Measurements from ENCODE around the gene KTI12. TPM values are rescaled to one million over a fixed set of nuclear protein-coding genes. Genes with fewer than 3 reads are reported as not detected.
"Not testable (repeated sequence)": the region's sequence is repeated elsewhere in the genome, so short reads cannot be mapped to it uniquely, and the experiment has no call there.

KTI12 gene
- 5.9 TPM for total RNA-seq

DNA sequence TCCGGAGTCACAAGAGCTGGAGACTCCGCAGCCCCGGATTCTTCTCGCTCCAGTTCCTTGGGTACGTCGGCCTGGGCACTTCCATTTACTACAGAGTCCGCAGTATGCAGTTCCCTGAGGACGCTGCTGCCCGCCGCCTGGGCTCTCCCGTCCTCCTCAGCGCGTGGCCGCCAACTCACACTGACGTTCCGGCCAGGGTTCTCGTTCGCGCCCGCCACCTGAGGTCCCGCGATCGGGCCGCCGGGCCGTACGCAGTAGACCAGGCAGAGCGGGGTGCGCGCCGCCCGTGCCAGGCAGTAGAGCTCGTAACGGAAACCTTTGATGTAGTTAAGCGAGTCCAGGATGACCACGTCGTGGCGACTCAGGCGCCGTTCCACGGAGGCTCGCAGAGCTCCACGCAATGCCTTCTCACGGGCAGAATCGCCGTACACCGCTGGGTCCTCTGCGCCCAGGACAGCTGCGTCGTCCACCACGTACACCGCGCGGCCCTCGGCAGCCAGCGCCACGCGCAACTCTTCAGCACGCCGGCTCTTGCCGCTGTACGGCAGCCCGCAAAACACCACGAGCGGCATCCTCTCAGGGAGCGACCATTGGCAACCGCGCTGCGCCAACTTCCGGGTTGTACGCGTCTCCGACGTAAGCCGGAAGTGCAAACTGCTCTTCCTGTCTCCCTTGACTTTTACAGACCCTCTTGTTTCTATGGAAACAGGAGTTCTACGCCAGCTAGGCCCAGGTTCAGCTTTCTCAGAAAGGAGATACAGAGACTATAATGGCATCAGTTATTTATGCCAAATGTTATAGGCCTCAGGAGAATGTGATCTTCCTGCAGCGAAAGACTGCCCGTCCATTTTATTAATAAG is at the start of gene KTI12:
KTI12 (minus strand) TSS at position 621 of the 860 bp plus-strand sequence; CDS start at position 572, 49 bp downstream.
- DNase-seq (ENCODE audit: low spot score), result peak; percentile 88

DNA sequence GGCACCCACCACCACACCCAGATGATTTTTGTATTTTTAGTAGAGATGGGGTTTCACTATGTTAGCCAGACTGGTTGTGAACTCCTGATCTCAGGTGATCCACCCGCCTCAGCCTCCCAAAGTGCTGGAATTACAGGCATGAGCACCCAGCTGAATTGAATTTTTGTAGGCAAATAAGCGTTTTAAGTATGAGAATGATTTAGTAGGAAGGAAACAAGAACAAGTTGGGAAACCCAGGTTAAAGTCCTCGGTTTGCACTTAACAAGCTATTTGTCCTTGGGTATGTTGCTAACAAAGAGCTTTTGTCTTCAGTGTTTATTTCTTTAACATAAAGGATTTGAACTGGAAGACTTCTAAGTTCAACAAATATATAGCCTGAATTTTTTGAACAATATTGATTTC is 46.4 kb upstream of the KTI12 start:
- no peak for DNase-seq (ENCODE audit: low spot score)

- not testable (repeated sequence) for DNase-seq (ENCODE audit: low spot score)
Measured at GRCh38 chr1:52077277-52077676, 43.7 kb upstream of the KTI12 start.

DNA sequence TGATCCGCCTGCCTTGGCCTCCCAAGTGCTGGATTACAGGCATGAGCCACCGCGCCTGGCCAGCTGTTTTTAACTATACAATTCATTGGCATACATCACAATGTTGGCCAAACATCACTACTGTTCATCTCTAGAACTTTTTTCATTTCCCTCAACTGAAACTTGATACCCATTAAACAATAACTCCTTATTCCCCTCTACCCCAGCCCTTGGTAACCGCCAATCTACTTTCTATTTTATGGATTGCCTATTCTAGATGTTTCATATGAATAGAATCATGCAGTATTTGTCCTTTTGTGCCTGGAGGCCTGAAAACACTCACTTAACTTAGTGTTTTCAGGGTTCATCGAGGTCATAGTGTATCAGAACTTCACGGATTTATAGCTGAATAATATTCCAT is 38.7 kb upstream of the KTI12 start:
- no peak for DNase-seq (ENCODE audit: low spot score)

DNA sequence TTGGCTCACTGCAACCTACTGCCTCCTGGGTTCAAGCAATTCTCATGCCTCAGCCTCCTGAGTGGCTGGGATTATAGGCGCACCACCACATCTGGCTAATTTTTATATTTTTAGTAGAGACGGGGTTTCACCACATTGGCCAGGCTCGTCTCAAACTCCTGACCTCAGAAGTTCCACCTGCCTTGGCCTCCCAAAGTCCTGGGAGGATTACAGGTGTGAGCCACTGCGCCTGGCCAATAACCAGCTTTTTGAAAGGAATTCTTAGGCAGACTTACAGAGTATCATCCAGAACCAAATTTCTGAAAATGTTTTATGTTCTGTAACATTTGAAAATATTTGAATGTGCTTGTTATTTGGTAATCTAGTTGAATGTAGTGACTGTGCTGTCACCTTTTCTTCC is 37.1 kb upstream of the KTI12 start:
- DNase-seq (ENCODE audit: low spot score), result no peak

DNA sequence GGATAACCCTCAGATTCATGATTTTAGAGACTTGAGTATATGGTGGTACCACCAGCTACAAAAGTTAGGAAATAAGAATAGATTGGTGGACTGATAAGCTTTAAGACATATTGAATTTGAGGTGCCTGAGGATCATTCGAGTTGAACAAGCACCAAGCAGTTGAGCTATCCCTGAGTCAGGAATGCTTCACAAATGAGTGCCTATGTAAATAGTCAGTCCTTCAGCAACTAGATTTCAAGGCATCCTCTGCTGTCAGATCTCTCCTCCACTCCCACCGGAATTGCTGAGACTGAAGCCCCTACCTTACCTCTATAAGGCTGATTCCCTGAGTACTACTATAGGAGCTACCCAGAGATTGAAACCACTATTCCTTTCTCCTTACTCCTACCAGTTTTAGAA is 29.6 kb upstream of the KTI12 start:
- DNase-seq (ENCODE audit: low spot score), result no peak

DNA sequence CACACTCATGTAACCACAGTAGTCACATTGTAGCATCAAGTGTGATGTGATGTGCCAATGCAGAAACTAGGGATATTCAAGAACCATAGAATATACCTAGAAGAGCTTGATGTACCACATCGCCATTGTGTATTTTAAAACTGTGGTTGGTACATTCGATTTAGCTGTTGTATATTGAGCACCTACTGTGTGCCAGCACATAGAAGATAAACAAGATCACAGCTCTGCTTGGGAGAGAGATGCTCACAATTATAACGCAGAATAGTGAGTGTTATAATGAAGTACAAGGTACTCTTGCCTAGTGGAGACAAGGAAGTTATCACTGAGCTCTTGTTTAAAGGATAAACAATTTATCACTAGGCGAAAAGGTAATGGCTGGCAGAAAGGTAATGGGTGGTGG is 27.2 kb upstream of the KTI12 start:
- no peak for DNase-seq (ENCODE audit: low spot score)

- DNase-seq (ENCODE audit: low spot score), result no peak
Measured at GRCh38 chr1:52059888-52060287, 26.3 kb upstream of the KTI12 start.

GRCh38 chr1:52059321-52059720 is 25.7 kb upstream of the KTI12 start:
- no peak for DNase-seq (ENCODE audit: low spot score)

- DNase-seq (ENCODE audit: low spot score), result no peak
Measured at GRCh38 chr1:52057876-52058415, 24.3 kb upstream of the KTI12 start.

DNA sequence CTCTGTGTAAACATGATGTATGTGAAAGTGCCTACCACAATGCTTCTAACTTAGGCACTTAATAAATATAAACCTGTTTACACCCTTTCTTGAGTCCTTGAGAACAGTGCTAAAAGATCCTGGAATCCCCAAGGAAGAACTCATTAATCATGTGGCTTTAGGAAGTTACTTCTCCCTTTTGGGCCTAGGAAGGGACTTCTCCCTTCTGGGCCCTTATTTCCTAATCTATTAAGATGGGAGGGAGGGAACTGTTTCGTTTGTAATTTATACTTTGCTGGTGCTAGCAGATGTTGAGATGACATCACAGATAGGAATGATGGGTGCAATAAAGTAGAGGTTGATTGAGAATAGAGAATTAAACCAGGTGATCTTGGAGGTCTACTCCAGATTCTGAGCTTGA is 23.6 kb upstream of the KTI12 start:
- DNase-seq (ENCODE audit: low spot score), result no peak

GRCh38 chr1:52056937-52057231 is 23.3 kb upstream of the KTI12 start:
- DNase-seq (ENCODE audit: low spot score), result no peak

DNA sequence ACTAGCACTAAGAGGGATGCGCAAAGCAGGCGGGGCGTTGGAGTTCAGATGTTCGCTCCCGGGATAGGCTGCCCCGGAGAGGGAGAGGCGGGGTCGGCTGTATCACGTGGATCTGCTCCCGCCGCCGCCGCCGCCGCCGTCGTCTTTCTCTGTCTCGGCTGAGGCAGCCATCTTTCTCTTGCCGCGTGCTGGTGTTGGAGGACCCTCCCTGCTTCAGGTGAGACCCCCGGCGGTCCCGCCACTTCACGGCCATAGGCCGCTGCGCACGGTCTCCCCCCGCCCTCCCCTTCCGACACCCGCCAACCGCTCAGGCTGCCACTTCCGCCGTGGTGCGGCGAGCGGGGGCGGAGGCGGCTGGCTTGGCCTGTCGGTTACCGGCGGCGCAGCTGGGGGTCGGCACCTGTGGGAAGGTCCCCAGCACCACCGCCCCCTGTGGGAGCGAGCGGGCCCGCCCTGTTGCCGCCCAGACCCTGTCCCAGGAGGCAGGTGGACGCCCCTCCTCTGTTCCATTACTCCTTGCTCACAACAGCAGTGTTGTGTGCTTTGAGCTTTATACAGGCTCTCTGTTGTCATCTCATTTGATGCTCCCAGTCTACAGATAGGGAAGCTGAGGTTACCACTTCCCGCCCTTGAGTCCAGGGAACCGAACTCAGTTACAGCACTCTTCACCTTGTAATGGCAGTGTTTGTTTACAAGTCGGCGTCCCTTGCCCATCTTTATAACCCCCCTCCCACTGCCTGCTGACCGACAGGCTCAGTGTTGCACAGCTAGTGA is 22.7 kb upstream of the KTI12 start, which contains the start of gene BTF3L4:
BTF3L4 (plus strand) TSS at position 133 of the 774 bp plus-strand sequence. CDS start 3,553 bp downstream, outside the sequence.
- peak; percentile 96 for DNase-seq (ENCODE audit: low spot score)

DNA sequence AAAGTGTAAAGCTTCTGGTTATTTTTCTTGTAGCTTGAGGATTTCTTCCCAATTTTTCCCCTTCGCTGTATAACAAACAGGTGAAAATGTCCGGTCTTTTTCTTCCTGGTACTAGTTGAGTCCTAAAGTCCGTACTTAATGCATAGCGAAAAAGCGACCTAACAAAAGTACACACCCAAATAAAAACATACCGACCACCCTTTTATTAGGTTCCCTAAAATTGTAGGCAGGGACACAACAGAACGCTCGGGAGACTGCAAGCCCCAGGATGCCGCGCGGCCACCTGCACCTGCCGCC is 22.2 kb upstream of the KTI12 start:
- DNase-seq (ENCODE audit: low spot score), result no peak

DNA sequence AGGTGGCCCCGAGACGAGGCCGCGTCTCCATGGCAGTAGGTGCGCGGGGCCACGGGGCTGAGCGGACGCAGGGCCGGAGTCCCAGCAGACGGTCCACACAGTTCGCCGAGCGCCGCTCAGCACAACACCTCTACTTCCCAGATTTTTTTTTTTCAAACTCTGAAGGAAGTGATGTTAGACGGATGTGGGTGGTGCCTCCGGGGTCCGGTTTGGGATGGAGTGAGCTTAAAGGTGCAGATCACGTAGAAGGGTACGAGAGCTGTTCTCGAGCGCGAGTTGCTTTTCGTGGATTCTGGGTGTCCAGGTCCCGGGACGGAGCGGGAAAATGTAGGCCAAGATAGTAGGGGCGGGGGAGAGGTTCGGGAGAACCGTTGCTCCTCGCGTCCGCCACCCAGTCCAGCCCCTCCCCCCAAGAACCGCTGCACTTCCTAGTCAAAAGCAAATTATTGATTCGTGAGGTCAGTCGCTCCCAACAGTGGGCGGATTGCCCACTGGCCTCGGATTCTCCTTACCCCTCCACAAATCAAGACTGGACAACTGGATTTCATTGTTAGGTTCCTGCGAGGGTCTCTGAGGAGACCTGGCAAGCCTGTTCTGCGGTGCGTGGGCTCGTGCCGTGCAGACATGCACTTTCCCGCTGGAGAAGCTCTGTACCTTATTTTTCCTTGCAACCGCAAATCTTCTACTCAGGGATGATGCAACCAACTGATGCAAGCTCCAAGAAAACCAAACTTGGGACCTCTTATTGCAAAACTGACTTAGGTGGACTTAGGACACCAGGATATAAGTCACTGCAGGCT is 21.7 kb upstream of the KTI12 start, which contains the start of gene TXNDC12:
TXNDC12 (minus strand) TSS at position 126 of the 800 bp plus-strand sequence; CDS start at position 31, 95 bp downstream.
- DNase-seq (ENCODE audit: low spot score), result peak; percentile 88

GRCh38 chr1:52054496-52055065 is 21.0 kb upstream of the KTI12 start:
- no peak for DNase-seq (ENCODE audit: low spot score)

DNA sequence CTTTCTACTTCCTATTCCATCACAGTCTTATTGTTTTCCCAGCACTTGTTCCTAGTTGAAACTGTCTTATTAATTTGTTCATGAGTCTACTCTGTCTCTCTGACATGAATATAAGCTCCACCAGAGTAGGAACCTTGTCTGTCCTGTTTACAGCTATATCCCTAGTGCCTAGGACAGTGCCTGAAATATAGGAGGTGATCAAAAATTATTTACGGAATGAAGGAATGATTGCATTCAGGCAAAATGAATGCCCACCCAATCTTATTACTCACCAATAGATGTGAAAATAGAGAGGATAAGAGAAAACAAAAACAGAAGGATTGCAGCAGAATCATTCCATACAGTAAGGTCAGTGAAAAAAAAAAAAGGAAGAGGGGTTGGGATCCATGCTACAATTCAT is 20.3 kb upstream of the KTI12 start:
- no peak for DNase-seq (ENCODE audit: low spot score)

GRCh38 chr1:52049337-52049736 is 15.7 kb upstream of the KTI12 start:
- DNase-seq (ENCODE audit: low spot score), result not testable (repeated sequence)

DNA sequence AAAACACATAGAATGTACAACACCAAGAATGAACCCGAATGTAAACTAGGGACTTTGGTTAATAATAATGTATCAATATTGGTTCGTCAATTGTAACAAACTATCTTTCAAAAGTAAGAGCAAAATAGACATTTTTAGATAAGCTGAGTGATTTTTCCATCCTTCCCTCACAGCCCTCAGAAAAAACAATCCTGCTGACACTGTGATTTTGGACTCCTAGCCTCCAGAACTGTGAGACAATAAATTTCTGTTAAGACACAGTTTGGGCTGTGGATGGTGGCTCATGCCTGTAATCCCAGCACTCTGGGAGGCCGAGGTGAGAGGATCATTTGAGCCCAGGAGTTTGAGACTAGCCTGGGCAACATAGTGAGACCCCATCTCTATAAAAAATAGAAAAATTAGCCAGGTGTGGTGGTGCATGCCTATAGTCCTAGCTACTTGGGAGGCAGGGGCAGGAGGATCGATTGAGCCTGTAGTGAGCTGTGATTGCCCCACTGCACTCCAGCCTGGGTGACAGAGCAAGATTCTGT is 12.1 kb upstream of the KTI12 start:
- not testable (repeated sequence) for DNase-seq (ENCODE audit: low spot score)

GRCh38 chr1:52045236-52045635 is 11.6 kb upstream of the KTI12 start:
- DNase-seq (ENCODE audit: low spot score), result no peak

DNA sequence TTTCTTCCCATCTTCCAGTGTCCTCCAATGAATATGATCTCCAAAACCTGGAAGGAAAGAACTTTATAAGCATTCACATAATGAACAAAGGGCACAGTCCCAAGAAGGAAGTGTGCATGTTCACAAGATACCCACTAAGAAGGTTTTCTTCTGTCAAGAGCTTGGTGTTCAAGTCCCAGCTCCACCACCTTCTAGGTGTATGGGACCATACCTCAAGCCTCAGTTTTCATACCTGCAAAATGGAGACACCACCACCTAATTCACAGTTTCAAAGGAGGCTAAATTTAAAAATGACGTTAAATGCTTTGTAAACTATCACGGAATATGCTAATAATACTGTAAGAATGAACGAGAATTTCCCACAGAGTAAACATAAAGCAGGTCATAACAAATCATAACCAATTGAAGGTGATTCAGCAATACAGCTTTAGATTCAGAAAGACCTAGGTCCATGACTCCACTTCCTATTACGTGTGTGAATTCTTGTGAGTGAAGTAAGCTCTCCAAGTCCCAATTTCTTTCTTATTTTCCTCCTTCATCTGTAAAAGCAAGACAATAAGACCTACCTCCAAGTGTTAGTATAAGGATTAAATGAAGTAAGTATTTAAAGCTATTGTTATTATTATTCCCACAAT is 8.1 kb upstream of the KTI12 start:
- no peak for DNase-seq (ENCODE audit: low spot score)
